GM21515 (cell line): Measurements from ENCODE around the gene DGKB.

Experiments used
- ATAC-seq: cut with Tn5 transposase; IDR thresholded peaks from one replicate; pipeline ENCODE4 v1.9.1; 2021; ENCODE audit not compliant: unreplicated experiment

The DGKB gene

GRCh38 chr7:14236834-14237233, 665.7 kb downstream of the DGKB start:
- ATAC-seq, result no peak

- ATAC-seq, result no peak
Measured at GRCh38 chr7:14235056-14235455, 667.5 kb downstream of the DGKB start.

DNA sequence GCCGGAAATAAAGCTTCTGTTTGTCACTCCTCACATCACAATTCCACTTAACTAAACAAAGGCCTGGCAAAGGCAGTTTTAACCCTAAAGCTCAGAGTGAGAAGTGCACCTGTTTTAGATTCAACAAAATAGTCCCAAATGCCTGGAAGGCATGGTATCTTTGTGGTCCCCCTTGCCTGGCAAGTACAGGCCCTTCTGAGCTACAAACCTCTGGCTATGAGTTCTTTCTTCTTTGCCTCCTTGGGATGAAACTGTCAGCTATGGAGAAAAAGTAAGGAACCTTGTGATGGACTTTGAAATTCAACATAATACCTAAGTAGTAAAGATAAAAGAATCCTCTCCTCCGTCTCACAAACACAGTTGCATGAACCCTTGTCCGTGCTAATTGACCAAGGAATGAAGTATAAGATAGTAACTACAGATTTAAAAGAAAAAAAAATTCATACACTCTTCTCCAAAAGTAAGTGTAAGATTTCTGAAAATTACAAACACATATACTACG, 668.6 kb downstream of the DGKB start:
- no peak for ATAC-seq

DNA sequence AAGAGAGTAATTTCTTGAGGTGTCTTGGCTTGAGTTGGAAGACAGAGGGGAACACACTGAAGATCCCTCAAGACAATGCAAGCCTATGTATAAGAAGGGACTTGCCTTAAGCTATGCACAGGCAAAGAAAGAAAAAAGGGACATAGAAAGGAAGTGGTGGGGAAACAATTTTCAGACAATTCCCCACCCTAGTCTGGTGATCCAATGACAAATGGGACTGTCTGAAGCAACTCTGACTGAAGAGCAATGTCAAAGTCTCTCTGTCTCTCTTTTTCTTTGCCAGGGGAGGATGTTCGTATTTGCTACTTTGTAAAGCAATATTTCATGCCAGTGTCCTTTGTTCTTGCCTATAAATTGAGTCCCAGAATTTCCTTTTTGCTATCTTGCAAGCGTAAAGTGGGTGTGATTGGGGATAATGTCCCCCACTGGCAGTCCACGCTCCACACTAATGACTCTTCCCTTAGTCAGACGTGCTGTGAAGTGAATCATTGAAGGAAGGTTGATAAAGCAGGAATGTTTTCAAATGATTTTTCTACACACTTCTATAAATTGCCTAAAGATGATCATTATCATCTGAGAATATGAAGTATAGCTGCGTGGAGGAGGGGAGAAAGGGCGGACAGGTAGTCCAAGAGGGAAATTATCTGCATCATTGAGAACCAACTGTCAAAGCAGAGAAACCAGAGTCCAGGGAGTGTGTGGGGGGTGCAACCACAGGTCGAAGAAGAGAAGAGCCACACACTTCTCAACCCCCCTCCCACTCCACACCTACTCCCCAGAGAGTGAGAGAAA, 669.3 kb downstream of the DGKB start:
- ATAC-seq, result no peak

GRCh38 chr7:14229047-14229446, 673.5 kb downstream of the DGKB start:
- ATAC-seq, result no peak

DNA sequence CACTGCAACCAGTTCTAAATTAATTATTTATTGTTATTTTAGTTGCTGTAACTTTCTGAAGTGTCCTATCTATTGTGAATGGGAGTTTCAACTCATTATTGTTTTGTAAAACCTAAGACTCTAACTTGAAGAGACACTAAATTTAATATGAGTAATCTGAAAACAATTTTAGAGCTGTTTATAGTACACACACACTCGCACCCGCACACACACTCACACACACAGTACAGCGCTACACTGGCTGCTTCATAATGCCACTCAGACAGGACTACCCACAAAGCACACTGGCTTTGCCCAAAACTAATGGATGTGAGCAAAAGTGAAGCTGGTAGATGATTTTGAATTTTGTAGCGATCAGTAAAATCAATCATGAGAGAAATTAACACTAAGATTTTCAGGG, 674.2 kb downstream of the DGKB start:
- no peak for ATAC-seq

- ATAC-seq, result no peak
Measured at GRCh38 chr7:14226126-14226525, 676.4 kb downstream of the DGKB start.

DNA sequence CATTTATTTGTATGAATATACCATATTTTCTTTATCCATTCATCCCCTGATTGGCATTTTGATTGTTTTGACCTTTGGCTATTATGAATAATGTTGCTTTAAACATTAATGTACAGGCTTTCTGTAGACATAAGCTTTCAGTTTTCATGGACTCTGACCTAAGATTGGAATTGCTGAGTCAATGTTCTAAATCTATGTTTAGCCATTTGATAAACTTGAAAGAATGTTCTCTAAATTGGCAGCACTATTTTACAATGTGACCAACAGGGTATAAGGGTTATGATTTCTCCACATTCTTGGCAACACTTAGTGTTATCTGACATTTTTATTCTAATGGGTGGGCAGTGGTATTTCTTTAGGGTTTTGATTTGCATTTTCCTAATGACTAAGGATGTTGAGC, 683.4 kb downstream of the DGKB start:
- no peak for ATAC-seq

DNA sequence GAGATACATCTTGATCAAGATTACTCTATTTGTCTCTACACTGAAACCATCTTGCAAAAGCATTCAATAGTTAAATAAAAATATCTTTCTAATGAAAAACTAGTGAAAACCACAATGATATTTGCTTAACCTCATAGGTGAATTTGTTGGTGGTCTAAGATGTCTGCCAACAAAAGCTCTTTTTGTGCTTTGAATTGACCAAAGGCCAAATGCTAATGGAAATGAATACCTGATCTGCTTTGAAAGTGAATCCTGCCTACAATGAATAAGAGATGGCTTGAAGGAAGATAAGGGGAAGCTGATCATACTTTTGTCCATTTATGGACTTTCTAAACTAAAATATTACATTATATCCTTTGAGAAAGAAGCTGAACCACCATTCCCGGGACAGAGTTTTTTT, 684.2 kb downstream of the DGKB start:
- ATAC-seq, result no peak

GRCh38 chr7:14209896-14210484, 692.6 kb downstream of the DGKB start:
- ATAC-seq, result no peak

GRCh38 chr7:14207711-14208110, 694.8 kb downstream of the DGKB start:
- ATAC-seq, result no peak

DNA sequence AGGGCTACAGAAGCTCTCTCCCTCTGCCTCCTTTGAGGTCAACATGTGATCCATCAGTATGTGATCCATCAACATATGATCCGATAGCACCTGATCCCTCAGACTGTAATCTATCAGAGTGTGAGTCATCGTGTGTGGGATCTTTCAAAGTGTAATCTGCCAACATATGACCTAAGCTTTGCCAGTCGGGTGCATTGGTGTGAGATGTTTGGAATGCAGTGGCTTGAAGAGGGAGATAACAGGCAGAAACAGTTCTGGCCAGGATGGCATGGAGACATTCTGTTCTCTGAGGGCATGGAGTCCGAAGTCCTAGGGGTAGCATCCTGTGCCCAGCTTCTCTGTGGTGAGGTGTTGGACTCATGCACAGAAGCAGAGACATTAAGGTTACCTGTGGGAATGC, 695.4 kb downstream of the DGKB start:
- no peak for ATAC-seq

DNA sequence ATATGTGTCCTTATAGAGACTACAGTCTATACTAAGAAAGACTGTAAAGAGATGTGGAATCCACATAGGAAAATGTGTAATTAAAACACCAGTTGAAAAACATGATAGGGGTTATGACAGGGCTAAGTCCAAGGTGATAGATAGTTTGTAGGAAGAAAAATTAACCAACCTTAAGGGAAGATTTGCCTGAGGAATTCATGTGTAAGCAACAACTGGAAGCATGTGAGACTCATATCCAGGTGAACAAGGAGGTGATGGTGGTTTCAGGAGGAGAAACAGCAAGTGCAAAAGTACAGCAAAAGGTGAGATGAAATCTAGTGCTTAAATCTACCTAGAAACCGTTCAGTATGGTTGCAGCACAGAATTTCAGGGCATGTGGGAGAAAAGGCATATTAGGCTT, 696.4 kb downstream of the DGKB start:
- ATAC-seq, result no peak

- no peak for ATAC-seq
Measured at GRCh38 chr7:14201353-14201752, 701.2 kb downstream of the DGKB start.

DNA sequence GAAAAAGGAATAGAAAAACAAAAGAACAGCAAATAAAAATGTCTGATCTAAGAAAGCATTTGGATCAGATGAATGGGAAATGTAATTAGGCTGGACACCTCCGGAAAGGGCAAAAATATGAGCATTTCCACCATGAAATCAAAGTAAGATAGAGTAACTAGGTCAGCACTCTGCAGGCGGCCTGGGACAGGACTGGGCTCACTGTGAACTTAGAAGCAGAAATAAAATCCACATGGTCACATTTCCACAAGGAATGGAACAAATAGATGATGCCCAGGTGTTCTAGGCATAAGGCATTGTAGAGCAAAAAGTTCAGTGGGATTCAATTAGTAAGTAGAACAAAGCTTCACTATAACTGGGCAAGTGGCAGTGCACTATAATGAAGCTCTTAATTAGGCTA, 703.2 kb downstream of the DGKB start:
- no peak for ATAC-seq

DNA sequence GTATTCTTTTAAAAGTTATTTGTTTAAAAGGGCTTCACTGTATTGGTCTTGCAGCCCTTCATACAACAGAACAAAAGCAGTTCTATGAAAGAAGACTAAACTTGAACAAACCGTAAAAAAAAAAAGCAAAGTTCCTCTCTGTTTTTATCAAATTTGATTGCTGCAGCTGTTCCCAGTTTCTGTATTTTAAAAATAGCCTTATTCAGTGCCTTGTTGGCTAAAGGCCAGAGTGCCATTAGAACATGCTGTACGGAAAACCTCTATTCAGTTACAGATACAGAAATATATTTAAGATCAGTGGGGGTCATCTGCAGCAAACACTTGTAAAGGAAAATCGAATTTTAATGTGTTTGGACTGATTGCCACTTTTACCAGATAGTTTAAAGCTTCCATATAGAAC, 705.3 kb downstream of the DGKB start:
- no peak for ATAC-seq

DNA sequence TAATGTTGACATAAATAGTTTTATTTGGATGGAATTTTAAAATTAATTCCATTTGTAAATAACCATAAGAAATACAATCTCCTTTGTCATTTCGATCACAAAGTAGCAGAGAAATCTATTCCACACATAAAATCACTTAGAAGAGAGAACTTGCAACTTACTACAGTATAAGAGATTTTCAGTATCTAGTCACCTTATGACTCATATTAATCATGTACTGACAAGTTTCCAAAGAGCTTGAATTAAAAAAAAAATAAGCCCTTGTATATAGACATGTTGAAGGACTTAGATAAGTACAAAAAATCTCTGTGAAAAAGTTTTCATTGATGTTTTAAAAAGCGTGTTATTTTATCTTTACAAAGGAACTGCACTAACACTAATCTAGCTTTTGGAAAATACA, 706.0 kb downstream of the DGKB start:
- no peak for ATAC-seq

- no peak for ATAC-seq
Measured at GRCh38 chr7:14195871-14196270, 706.7 kb downstream of the DGKB start.

DNA sequence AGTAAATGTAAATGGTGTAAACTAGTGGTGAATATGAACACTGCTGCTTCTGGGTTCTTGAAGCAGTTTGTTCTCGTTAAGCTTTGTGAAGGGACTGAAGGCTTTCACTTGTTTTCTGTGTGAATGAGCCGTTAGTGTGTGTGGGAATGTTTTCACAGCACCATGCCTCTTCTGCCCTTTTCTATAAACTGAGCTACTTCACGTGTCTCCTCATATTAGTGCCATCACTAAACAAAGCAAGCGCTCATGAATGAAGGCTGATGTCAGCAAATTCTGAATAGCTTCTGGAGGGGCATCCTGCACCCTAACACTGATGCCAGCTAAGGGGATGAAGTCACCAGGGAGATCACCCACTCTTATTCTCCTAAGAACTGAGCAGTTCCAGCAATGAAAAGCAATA, 707.5 kb downstream of the DGKB start:
- ATAC-seq, result no peak

DNA sequence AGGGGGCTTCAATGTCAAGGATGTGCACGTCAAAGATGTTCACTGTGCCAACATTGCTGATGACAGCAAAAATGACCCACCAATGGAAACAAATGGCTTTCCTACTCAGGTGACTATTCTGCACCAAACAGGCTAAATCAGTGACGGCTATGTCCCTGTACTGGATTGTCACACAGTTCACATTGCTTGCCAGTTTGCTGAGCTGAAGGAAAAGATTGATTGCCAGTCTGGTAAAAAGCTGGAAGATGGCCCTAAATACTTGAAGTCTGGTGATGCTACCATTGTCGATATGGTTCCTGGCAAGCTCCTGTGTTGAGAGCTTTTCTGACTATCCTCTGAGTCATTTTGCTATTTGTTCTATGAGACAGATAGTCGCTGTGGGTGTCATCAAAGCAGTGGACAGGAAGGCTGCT, 710.9 kb downstream of the DGKB start:
- ATAC-seq, result no peak

DNA sequence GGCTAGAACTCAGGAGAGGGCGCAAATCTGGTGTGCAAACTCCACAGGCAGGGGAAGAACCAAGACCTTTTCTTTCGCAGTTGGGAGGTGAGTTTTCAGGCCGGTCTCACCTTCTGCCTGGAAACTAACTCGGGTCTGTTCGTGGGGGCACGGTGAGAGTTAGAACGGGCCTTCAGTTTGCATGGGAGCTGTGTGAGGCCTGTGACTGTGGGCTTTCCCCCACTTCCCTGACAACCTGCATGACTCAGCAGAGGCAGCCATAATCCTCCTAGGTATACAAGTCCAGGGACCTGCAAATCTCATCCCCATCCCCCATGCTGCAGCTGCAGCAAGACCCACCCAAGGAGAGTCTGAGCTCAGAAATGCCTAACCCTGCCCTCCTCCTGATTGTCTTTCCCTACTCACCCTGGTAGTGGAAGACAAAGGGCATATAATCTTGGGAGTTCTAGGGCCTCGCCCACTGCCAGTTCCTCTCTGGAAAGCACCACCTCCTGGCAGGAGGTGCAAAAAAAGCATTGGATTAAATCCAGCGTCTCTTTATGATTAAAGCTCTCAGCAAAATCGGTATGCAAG, 718.2 kb downstream of the DGKB start:
- no peak for ATAC-seq

- no peak for ATAC-seq
Measured at GRCh38 chr7:14179781-14180180, 722.8 kb downstream of the DGKB start.
